ENCODE results near the gene H6PD.
"Not testable (repeated sequence)": the region's sequence is repeated elsewhere in the genome, so short reads cannot be mapped to it uniquely, and the experiment has no call there.

The H6PD gene

GRCh38 chr1:9281071-9281827, 46.7 kb downstream of the H6PD start:
- no peak for DNase-seq

- no peak for DNase-seq
Observed at GRCh38 chr1:9281908-9282695, 47.5 kb downstream of the H6PD start.

DNA sequence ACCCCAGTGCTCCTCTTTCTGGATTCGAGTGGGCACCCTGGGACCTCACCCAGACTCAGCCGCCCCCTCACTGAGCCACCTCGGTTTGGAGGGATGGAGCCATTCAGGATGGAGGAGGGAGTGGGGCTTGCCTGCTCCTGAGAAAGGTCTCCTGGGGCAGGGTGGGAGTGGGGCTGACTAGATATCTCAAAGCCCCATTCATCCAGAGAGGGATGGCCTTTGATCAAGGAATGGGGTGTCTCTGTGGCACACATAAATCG, 48.1 kb downstream of the H6PD start:
- DNase-seq = no peak

DNA sequence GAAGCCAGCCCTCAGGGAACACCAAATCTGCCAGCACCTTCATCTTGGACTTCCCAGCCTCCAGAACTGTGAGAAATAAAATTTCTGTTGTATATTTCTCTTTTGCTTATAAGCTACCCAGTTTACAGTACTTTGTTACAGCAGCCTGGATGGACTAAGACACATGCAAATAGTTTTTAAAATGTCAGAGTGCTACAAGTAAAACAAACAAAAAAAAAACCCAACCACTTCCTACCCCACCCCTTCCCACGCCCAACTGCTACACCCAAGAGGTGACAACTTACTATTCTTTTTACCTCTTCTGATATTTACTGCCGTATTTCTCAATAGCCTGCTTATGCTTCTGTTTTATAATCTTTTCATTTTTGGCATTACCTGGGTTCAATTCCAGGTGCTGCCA, 49.5 kb downstream of the H6PD start:
- no peak for DNase-seq

- no peak for DNase-seq
Observed at GRCh38 chr1:9286556-9286955, 52.0 kb downstream of the H6PD start.

GRCh38 chr1:9289090-9289534, 54.5 kb downstream of the H6PD start:
- no peak for DNase-seq

- no peak for DNase-seq
Observed at GRCh38 chr1:9289711-9290485, 55.3 kb downstream of the H6PD start.

- no peak for DNase-seq
Observed at GRCh38 chr1:9291914-9292360, 57.4 kb downstream of the H6PD start.

DNA sequence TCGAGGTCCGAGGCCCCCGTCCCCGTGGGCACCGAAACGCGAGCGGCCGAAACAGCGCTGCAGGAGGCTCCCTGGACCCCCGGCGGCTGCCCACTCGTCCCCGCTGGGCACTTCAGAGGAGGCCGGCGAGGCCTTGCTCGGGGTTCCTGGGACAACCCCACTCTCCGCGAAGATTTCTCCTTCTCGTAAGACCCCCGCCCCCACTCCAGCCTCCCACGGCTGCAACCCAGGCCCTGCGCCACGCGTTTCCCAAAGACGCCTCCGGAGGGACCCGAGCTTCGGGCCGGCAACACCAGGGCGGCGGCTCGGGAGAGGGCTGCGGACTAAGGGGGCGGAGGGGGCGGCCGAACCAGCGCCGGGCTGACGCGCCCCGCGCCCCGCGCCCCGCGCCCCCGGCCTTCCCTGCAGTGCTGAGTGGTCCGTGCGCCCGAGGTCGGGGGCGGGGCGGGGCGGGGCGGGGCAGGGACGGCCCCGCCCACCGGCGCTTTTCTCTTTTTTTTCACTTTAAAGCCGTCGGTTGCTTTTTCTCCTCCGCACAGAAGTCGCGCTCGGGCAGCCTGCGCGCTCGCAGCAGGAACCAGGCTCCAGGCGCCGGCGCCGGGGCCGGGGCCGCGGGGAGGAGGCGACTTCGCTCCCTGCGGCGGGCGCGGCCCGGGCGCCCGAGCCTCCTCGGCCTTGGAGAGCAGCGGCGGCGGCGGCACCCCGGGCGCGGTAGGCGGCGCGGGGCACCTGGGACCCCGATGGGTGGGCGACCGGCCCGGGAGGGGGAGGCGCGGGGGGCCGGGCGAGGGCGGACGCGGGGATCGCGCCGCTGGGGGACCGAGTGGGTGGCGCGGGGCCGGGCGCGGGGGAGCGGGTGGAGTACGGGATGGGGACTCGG, 58.0 kb downstream of the H6PD start, which contains the start of gene SPSB1:
Gene SPSB1 (plus strand): TSS at position 534 of the 880 bp plus-strand sequence. CDS start 62,998 bp downstream, outside the sequence.
- DNase-seq = peak; percentile 38

DNA sequence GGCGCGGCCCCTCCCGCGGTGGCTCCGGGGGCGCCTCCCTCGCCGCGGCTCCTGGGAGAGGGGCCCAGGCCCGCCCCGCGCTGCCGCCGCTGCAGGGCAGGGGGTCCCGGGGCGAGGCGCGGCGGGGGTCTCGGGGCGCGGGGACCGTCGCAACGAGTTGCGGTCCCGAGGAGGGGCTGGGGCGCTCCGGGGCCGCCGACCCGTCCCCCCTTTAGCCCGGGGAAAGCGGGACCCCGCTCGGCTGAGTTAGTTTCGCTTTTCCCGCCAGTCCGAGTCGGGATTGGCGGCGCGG, 58.6 kb downstream of the H6PD start:
- no peak for DNase-seq

GRCh38 chr1:9293533-9294404, 59.2 kb downstream of the H6PD start:
- DNase-seq = peak; percentile 29

- no peak for DNase-seq
Observed at GRCh38 chr1:9294405-9294773, 59.8 kb downstream of the H6PD start.

DNA sequence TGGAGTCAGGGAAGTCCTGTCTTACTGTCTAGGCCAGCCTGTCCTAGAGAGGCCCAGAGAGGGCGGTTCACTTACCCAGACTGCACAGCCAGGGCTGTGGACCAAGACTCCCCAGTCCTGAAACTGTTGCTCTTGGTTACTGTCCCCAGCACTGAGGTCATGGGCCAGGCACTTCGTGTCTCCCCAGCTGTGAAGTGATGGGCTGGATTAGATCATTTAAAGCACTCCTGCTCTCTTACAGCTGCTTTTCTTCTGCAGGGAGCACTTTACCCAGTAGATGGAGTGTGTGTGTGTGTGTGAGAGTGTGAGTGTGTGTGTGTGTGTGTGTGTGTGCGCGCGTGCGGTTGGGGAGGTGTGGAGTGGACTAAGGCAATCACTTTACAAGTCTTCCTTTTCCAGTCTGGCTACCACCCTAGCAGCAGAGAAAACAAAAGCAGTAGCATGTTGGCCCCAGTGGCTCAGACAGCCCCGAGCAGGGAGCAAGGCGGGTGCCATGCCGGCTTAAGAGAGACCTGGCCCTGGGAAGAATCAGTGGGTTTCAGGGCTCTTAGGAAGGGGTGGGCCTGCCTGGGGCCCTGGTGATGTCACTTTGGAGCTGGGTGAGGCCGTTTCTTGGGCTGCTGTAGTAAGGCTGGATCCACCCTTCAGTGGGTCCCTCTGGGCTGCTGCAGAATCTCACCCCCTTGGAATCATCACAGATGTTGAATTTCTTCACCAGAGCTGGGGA, 60.5 kb downstream of the H6PD start:
- no peak for DNase-seq

- DNase-seq = no peak
Observed at GRCh38 chr1:9295884-9296283, 61.3 kb downstream of the H6PD start.

DNA sequence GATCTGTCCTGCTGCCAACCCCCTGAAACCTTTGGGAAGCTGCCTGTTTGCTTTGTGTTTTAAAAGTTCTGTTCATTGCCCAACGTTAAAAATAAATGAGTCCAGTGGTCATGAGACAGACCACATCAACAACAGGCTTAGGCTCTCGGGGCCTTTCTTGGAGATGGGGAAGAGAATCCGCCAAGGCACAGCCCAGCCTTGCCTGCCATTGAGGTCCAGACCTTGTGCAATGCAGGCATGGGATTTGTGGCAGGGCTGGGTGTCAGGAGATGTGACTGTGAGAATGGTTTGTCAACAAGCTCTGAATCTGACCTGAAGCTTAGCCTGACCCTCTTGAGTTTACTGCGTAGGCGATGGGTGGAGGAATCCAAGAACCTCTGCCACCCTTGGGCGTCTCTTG, 62.3 kb downstream of the H6PD start:
- no peak for DNase-seq

DNA sequence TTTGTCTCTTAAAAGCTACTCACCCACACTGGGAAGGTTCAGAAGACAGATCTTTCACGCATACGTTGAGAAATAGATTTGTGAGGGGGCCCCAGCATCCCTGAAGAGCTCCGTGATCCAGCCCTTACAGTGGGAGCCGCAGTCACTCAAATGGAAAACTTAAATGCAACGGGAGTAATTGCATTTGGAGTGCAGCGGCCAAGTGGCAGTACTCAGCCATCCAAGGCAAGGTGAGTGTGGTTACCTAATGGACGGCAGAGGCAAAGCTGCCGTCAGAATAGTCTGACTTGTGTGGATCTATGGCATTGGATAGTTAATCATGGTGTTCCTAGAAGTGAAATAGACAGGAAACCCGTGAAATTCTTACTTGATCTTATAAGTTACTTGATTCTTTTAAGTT, 63.3 kb downstream of the H6PD start:
- no peak for DNase-seq

DNA sequence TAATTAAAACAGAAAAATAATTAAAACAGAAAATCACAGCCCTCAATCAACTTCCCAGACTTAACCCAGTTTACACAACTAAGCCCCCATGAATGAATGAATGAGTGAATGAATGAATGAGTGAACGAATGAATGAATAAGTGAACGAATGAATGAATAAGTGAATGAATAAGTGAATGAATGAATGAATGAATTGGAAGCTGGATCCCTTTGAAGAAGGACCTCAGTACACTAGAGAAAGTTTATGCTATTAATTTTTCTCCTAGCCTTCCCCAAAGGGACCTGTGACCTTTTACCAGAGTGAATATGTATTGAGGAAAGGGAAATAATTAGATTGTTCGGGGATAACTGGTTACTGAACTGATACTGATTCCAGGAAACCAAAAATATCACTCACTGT, 63.7 kb downstream of the H6PD start:
- DNase-seq = no peak

DNA sequence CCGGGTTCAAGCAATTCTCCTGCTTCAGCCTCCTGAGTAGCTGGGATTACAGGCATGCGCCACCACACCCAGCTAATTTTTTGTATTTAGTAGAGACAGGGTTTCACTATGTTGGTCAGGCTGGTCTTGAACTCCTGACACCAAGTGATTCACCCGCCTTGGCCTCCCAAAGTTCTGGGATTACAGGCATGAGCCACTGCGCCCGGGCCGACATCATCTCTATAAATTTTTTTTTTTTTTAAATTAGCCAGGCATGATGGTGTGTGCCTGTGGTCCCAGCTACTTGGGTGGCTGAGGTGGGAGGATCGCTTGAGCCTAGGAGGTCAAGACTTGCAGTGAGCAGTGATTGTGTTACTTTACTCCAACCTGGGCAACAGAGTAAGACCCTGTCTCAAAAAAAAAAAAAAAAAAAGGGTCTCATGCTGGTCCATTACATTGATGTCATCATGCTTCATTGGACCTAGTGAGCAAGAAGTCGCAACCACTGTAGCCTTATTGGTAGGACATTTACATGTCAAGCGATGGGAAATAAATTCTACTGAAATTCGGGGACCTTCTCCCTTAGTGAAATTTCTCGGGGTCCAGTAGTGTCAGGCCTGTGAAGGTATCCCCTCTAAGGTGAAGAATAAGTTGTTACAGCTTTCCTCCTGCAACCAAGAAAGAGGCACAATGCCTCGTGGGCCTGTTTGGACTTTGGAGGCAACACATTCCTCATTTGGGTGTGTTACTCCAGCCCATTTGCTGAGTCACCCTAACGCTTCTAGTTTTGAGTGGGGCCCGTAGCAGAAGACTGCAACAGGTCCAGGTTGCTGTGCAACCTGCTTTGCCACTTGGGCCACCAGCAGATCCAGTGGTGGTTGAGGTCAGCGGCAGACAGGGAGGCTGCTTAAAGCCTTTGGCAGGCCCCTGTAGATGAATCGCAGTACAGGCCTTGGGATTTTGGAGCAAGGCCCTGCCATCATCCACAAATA, 65.3 kb downstream of the H6PD start:
- not testable (repeated sequence) for DNase-seq

- DNase-seq = no peak
Observed at GRCh38 chr1:9300573-9300972, 66.0 kb downstream of the H6PD start.
